ENCODE measurements around the gene CLIC3.

Gene CLIC3

DNA sequence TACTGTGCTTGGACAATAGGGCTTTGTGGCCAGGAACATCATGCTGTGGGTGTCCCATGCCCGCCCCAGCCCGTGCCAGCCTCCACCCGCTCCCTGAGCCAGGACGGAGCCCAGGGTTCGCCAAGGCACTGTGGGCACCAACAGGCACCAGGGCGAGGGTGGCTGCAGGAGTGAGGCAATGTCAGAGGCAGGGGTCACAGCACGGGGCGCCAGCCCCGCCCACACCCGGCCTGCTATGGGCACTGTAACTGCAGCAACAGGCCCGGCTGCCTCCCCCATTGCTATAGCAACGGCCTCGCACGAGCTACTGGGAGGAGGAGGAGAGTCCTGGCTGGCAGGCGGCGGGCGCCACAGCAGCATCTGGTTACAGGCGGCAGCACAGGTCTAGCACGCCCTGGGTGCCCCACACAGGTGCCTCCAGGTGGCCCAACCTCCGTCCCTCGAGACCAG lies 29.2 kb upstream of the CLIC3 start:
- no peak overlapping the region for H3K4me3 ChIP-seq (ENCODE audit: low read depth, low read length)
- peak; percentile 54 for DNase-seq (ENCODE audit: low read depth)
- TF ChIP-seq, protein P1, sequence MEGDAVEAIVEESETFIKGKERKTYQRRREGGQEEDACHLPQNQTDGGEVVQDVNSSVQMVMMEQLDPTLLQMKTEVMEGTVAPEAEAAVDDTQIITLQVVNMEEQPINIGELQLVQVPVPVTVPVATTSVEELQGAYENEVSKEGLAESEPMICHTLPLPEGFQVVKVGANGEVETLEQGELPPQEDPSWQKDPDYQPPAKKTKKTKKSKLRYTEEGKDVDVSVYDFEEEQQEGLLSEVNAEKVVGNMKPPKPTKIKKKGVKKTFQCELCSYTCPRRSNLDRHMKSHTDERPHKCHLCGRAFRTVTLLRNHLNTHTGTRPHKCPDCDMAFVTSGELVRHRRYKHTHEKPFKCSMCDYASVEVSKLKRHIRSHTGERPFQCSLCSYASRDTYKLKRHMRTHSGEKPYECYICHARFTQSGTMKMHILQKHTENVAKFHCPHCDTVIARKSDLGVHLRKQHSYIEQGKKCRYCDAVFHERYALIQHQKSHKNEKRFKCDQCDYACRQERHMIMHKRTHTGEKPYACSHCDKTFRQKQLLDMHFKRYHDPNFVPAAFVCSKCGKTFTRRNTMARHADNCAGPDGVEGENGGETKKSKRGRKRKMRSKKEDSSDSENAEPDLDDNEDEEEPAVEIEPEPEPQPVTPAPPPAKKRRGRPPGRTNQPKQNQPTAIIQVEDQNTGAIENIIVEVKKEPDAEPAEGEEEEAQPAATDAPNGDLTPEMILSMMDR (IDR thresholded peaks at IDR 0.05; ENCODE audit: insufficient read depth, low read depth, low read length, missing control alignments), result no peak

DNA sequence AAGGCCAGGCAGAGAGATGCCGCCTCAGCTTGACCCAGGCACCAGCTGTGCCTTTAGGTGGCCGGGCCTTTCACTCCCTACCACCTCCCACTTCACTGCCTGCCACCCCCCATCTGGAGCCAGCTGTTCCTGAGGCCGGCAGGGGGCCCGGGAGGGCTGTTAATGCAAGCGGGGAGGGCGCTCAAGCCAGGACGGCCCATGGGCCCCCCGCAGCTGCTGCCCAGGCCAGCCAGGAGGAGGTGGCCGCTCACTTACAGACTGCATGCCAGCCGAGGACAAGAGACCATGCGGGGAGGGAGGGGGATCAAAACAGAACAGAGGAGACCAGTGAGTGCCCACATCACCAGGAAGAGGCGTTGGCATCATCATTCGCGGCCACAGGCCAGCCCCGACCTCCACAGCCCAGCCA lies 27.2 kb upstream of the CLIC3 start:
- TF ChIP-seq, protein P1 (IDR thresholded peaks at IDR 0.05; ENCODE audit: insufficient read depth, low read depth, low read length, missing control alignments), result no peak
- no peak for DNase-seq (ENCODE audit: low read depth)
- H3K4me3 ChIP-seq (ENCODE audit: low read depth, low read length), result no peak overlapping the region

DNA sequence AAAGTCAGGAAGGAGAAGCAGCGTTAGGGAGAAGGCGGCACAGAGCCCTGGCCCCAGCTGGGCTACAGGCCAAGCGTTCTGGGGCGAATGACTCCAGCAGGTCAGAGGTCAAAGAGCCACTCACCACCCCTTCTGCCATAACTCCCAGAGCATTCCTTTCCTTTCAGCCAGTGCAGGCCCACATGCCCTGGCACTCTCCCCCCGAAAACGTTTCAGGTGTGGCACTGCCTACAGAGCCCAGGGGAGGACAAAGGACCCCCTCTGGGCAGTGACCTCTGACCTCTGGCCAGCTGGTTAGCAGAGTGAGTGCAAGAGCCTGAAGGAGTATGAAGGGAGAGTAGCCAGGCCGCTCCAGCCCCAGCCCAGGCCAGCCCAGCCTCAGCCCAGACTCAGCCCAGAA lies 26.8 kb upstream of the CLIC3 start:
- TF ChIP-seq, protein P1 (IDR thresholded peaks at IDR 0.05; ENCODE audit: insufficient read depth, low read depth, low read length, missing control alignments), result no peak
- DNase-seq (ENCODE audit: low read depth), result no peak
- no peak overlapping the region for H3K4me3 ChIP-seq (ENCODE audit: low read depth, low read length)

DNA sequence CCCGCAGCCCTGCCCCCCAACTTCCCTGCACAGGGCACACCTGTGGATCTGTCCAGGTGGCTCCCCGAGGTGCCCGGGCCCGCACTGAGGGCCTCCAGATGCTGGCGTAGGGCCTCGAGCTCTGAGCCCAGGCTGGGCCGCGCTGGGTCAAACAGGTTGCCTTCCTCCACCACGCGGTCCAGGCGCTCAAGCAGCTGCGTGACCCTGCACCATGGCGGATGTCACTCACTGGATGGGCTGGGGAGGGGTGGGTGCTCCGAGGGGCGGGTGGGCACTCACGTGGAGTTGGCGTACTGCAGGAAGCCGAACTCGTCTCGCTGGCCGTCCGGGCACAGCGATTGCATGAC lies 26.3 kb upstream of the CLIC3 start:
- DNase-seq (ENCODE audit: low read depth), result no peak
- H3K4me3 ChIP-seq (ENCODE audit: low read depth, low read length), result no peak overlapping the region
- TF ChIP-seq, protein P1 (IDR thresholded peaks at IDR 0.05; ENCODE audit: insufficient read depth, low read depth, low read length, missing control alignments), result no peak

DNA sequence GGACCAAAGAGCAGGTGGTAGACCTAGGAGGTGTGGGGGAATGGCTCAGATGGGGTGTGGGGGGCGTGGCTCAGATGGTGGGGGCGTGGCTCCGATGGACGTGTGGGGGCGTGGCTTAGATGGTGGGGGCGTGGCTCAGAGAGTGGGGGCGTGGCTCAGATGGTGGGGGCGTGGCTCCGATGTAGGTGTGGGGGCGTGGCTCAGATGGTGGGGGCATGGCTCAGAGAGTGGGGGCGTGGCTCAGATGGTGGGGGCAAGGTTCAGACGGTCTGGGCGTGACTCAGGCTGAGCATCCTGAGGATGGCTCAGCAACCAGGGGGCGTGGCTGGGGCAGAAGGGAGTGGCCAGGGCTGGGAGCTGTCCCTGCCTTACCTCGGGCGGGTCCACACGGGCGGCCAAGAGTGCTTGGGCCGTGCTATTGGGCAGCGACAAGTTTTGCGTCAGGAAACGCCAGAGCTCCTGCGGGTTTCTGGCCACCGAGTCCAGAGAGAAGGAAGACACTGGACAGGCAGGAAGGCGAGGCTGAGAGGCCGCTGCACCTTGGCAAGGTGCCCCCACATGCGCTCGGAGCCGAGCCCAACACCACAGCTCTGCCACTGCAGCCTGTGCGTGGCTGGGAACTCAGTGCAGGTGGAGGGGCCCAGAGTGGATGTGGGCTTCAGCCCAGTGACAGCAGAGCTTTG lies 25.8 kb upstream of the CLIC3 start:
- no peak overlapping the region for H3K4me3 ChIP-seq (ENCODE audit: low read depth, low read length)
- peak; percentile 81 for DNase-seq (ENCODE audit: low read depth)
- TF ChIP-seq, protein P1 (IDR thresholded peaks at IDR 0.05; ENCODE audit: insufficient read depth, low read depth, low read length, missing control alignments), result no peak

DNA sequence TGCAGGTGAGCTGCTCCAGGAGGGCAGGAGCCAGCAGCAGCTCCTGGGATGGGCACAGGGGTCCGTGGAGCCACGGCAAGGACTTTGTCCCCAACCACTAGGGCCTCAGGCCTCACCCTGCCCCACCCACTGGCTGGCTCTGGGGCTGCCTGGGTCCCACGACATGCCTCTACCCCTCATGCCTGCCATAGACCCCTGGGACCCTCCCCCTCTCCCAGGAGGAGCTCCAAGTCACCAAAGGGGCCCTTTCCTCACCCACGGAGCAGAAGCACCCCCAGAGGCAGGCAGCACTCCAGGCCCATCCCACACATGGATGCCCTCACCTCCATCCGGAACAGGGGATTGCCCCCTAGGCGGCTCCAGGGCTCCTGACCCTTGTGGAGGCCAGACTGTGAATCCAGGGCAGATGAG lies 25.2 kb upstream of the CLIC3 start:
- DNase-seq (ENCODE audit: low read depth), result no peak
- no peak overlapping the region for H3K4me3 ChIP-seq (ENCODE audit: low read depth, low read length)
- TF ChIP-seq, protein P1 (IDR thresholded peaks at IDR 0.05; ENCODE audit: insufficient read depth, low read depth, low read length, missing control alignments), result no peak

Measured in GM12865 (cell line).